OCI-LY1 (cell line): ENCODE results near the gene DSEL.

Source experiments
- H2AFZ ChIP-seq: fragments of 200-600 bp; sonication (generic), shearing (Covaris generic); 2 replicates; pipeline ENCODE4 v1.6.0; 2014; ENCODE audit warnings: antibody characterized with exemption, mild to moderate bottlenecking, low read length
- H3F3A ChIP-seq: fragments of 200-600 bp; sonication (generic), shearing (Covaris generic); 2 replicates; pipeline ENCODE4 v1.6.0; 2014; ENCODE audit warnings: mild to moderate bottlenecking, antibody characterized with exemption, low read length, moderate library complexity; ENCODE audit not compliant: insufficient read depth
- H3K27ac ChIP-seq: fragments of 200-600 bp; sonication (generic); 2 replicates; pipeline ENCODE4 v1.5.1; 2014; ENCODE audit warnings: low read length, mixed run types, mild to moderate bottlenecking, low read depth; ENCODE audit not compliant: poor library complexity, severe bottlenecking
- H3K27me3 ChIP-seq: fragments of 200-600 bp; sonication (generic); 2 replicates; pipeline ENCODE4 v1.6.0; 2014; ENCODE audit warnings: antibody characterized with exemption, mild to moderate bottlenecking, low read length, moderate library complexity; ENCODE audit not compliant: insufficient read depth
- H3K36me3 ChIP-seq: fragments of 200-600 bp; sonication (generic); 2 replicates; pipeline ENCODE4 v1.6.1; 2014; ENCODE audit warnings: mild to moderate bottlenecking, antibody characterized with exemption, low read length, moderate library complexity, mixed read lengths; ENCODE audit not compliant: insufficient read depth
- H3K4me1 ChIP-seq: fragments of 200-600 bp; sonication (generic); 2 replicates; pipeline ENCODE4 v1.5.1; 2014; ENCODE audit warnings: mild to moderate bottlenecking, low read length, moderate library complexity; ENCODE audit not compliant: insufficient read depth, severe bottlenecking
- H3K4me2 ChIP-seq: fragments of 200-600 bp; sonication (generic), shearing (Covaris generic); 2 replicates; pipeline ENCODE4 v1.6.1; 2014; ENCODE audit warnings: low read length
- H3K4me3 ChIP-seq: fragments of 200-600 bp; sonication (generic); 2 replicates; pipeline ENCODE4 v1.5.1; 2014; ENCODE audit warnings: low read length, low read depth, mild to moderate bottlenecking, mixed read lengths; ENCODE audit not compliant: poor library complexity, severe bottlenecking
- H3K79me2 ChIP-seq: fragments of 200-600 bp; shearing (Covaris generic); 2 replicates; pipeline ENCODE4 v1.6.1; 2016; ENCODE audit warnings: mixed run types, low read length, mixed read lengths; ENCODE audit not compliant: insufficient read depth
- H3K9ac ChIP-seq: fragments of 200-600 bp; sonication (generic), shearing (Covaris generic); 2 replicates; pipeline ENCODE4 v1.6.1; 2014; ENCODE audit warnings: mild to moderate bottlenecking, low read length, mixed read lengths
- H3K9me2 ChIP-seq: fragments of 200-600 bp; sonication (generic), shearing (Covaris generic); 2 replicates; pipeline ENCODE4 v1.6.1; 2014; ENCODE audit warnings: low read depth, mild to moderate bottlenecking, low read length, mixed read lengths
- H3K9me3 ChIP-seq: fragments of 200-600 bp; shearing (Covaris generic); 2 replicates; pipeline ENCODE4 v1.6.1; 2014; ENCODE audit warnings: low read length, mixed read lengths
- H4K20me1 ChIP-seq: fragments of 200-600 bp; sonication (generic), shearing (Covaris generic); 2 replicates; pipeline ENCODE4 v1.6.0; 2016; ENCODE audit warnings: mild to moderate bottlenecking, low read length; ENCODE audit not compliant: insufficient read depth
- CTCF ChIP-seq: fragments of 200-600 bp; sonication (generic), shearing (Covaris generic); IDR thresholded peaks from 2 replicates; pipeline ENCODE4 v1.5.1; 2017; ENCODE audit warnings: mild to moderate bottlenecking, antibody characterized with exemption, low read length, moderate library complexity, mixed read lengths
- EZH2 ChIP-seq: fragments of 200-600 bp; sonication (generic), shearing (Covaris generic); IDR thresholded peaks from 2 replicates; pipeline ENCODE4 v1.8.0; 2017; ENCODE audit warnings: borderline replicate concordance, mixed run types, mild to moderate bottlenecking, antibody characterized with exemption, low read length, moderate library complexity, mixed read lengths

The DSEL gene

GRCh38 chr18:67500522-67501205 lies 15.9 kb downstream of the DSEL start:
- H3K9me2 ChIP-seq = no peaks in the 10 kb centered on the region
- no peak overlapping the region for H3K4me3 ChIP-seq
- no peaks in the 10 kb centered on the region for H4K20me1 ChIP-seq
- H3K27me3 ChIP-seq = no peaks in the 10 kb centered on the region
- H3K4me2 ChIP-seq = no peak overlapping the region
- no peaks in the 10 kb centered on the region for H3K79me2 ChIP-seq
- no peaks in the 10 kb centered on the region for H3K36me3 ChIP-seq
- no peak for TF ChIP-seq CTCF
- TF ChIP-seq EZH2 = no peak
- no peak overlapping the region for H2AFZ ChIP-seq
- H3K9ac ChIP-seq = no peak overlapping the region
- H3F3A ChIP-seq = no peaks in the 10 kb centered on the region
- H3K27ac ChIP-seq = no peak overlapping the region
- H3K4me1 ChIP-seq = no peaks in the 10 kb centered on the region
- H3K9me3 ChIP-seq = no peaks in the 10 kb centered on the region

GRCh38 chr18:67496469-67496868 lies 20.1 kb downstream of the DSEL start:
- Histone ChIP-seq H2AFZ (no peak overlapping the region), H3K4me1 (no peaks in the 10 kb centered on the region), H3K4me3 (no peak overlapping the region), H3K4me2 (no peak overlapping the region), H3K36me3 (no peaks in the 10 kb centered on the region), H3K9ac (no peak overlapping the region), H3K79me2 (no peaks in the 10 kb centered on the region), H3K27ac (no peak overlapping the region), H3K9me2 (no peaks in the 10 kb centered on the region), H3K27me3 (no peaks in the 10 kb centered on the region), H4K20me1 (no peaks in the 10 kb centered on the region), H3K9me3 (no peaks in the 10 kb centered on the region), H3F3A (no peaks in the 10 kb centered on the region)
- TF ChIP-seq CTCF (no peak), EZH2 (no peak)

GRCh38 chr18:67486534-67486933 lies 30.0 kb downstream of the DSEL start:
- Histone ChIP-seq H3K27ac (no peak overlapping the region), H4K20me1 (no peaks in the 10 kb centered on the region), H3K79me2 (no peaks in the 10 kb centered on the region), H3K9ac (no peak overlapping the region), H3K4me1 (no peaks in the 10 kb centered on the region), H2AFZ (no peak overlapping the region), H3K36me3 (no peaks in the 10 kb centered on the region), H3K4me3 (no peak overlapping the region), H3K9me3 (no peaks in the 10 kb centered on the region), H3K4me2 (no peak overlapping the region), H3K9me2 (no peaks in the 10 kb centered on the region), H3F3A (no peaks in the 10 kb centered on the region), H3K27me3 (no peaks in the 10 kb centered on the region)
- TF ChIP-seq CTCF (no peak), EZH2 (no peak)
